Mesenchymal stem cell (in vitro differentiated cells and primary cell): ENCODE results near the gene CCL4.

Source experiments
- DNase-seq: peaks from one replicate; pipeline ENCODE4 v3.0.0-alpha.2; 2013
- H2AFZ ChIP-seq: one replicate; pipeline ENCODE4 v1.6.1; 2013; ENCODE audit warnings: low read depth, mild to moderate bottlenecking, control low read depth, inconsistent platforms, low read length, moderate library complexity
- H2AK5ac ChIP-seq: 2 replicates; pipeline ENCODE4 v1.6.1; 2013; ENCODE audit warnings: low read length, moderate library complexity, mild to moderate bottlenecking, inconsistent platforms; ENCODE audit not compliant: severe bottlenecking
- H2BK120ac ChIP-seq: one replicate; pipeline ENCODE4 v1.6.1; 2013; ENCODE audit warnings: low read depth, mild to moderate bottlenecking, inconsistent platforms, low read length, moderate library complexity
- H2BK12ac ChIP-seq, 2 experiments: one replicate each; pipeline ENCODE4 v1.6.1; 2013; ENCODE audit warnings: inconsistent platforms in 2 of 2, low read length in 2 of 2, mild to moderate bottlenecking in 2 of 2, moderate library complexity in 2 of 2, control low read depth in 1 of 2
- H2BK15ac ChIP-seq: one replicate; pipeline ENCODE4 v1.6.1; 2013; ENCODE audit warnings: mild to moderate bottlenecking, low read depth, inconsistent platforms; ENCODE audit not compliant: poor library complexity, severe bottlenecking
- H2BK5ac ChIP-seq: 2 replicates; pipeline ENCODE4 v1.6.1; 2013; ENCODE audit warnings: low read depth, mild to moderate bottlenecking, low read length, control low read depth, inconsistent platforms; ENCODE audit not compliant: poor library complexity, severe bottlenecking
- H3K14ac ChIP-seq, 2 experiments: one replicate each; pipeline ENCODE4 v1.6.1; 2013; ENCODE audit warnings: inconsistent platforms in 2 of 2, low read length in 2 of 2, control low read depth in 1 of 2, mild to moderate bottlenecking in 1 of 2, moderate library complexity in 1 of 2
- H3K18ac ChIP-seq, 2 experiments: one replicate each; pipeline ENCODE4 v1.6.1; 2013; ENCODE audit warnings: inconsistent platforms in 2 of 2, low read length in 2 of 2, control low read depth in 1 of 2, low read depth in 1 of 2, mild to moderate bottlenecking in 1 of 2
- H3K23ac ChIP-seq, 2 experiments: one replicate each; pipeline ENCODE4 v1.6.1; 2013; ENCODE audit warnings: inconsistent platforms in 2 of 2, low read length in 2 of 2, mild to moderate bottlenecking in 2 of 2, moderate library complexity in 2 of 2, control low read depth in 1 of 2
- H3K27ac ChIP-seq: 2 replicates; pipeline ENCODE4 v1.5.1; 2013; ENCODE audit warnings: mild to moderate bottlenecking, moderate library complexity, low read length, control low read depth, inconsistent platforms; ENCODE audit not compliant: poor library complexity, severe bottlenecking
- H3K27me3 ChIP-seq, 2 experiments: 2 replicates each; pipeline versions ENCODE4 v1.6.1 to v1.7.0; 2013; ENCODE audit warnings: low read length in 2 of 2, mild to moderate bottlenecking in 2 of 2, moderate library complexity in 2 of 2, control low read depth in 1 of 2, inconsistent platforms in 1 of 2; ENCODE audit not compliant: control insufficient read depth in 1 of 2, insufficient read depth in 1 of 2
- H3K36me3 ChIP-seq, 2 experiments: 2 replicates each; pipeline versions ENCODE4 v1.6.1 to v1.7.0; 2013; ENCODE audit warnings: low read length in 2 of 2, control low read depth in 1 of 2, inconsistent platforms in 1 of 2, low read depth in 1 of 2, mild to moderate bottlenecking in 1 of 2; ENCODE audit not compliant: insufficient read depth in 2 of 2, control insufficient read depth in 1 of 2
- H3K4ac ChIP-seq, 2 experiments: one replicate each; pipeline ENCODE4 v1.6.1; 2013; ENCODE audit warnings: inconsistent platforms in 2 of 2, low read length in 2 of 2, mild to moderate bottlenecking in 2 of 2, moderate library complexity in 2 of 2, control low read depth in 1 of 2, low read depth in 1 of 2
- H3K4me1 ChIP-seq: 2 replicates; pipeline ENCODE4 v1.6.1; 2013; ENCODE audit warnings: low read depth, low read length, control low read depth; ENCODE audit not compliant: control insufficient read depth, insufficient read depth
- H3K4me2 ChIP-seq: 2 replicates; pipeline ENCODE4 v1.6.1; 2013; ENCODE audit warnings: low read length, mild to moderate bottlenecking, inconsistent platforms; ENCODE audit not compliant: poor library complexity, severe bottlenecking
- H3K4me3 ChIP-seq, 2 experiments: 2 replicates each; pipeline versions ENCODE4 v1.5.1 to v1.7.0; 2013; ENCODE audit warnings: low read length in 2 of 2, mild to moderate bottlenecking in 2 of 2, control low read depth in 1 of 2, low read depth in 1 of 2; ENCODE audit not compliant: insufficient read depth in 1 of 2
- H3K79me1 ChIP-seq: replicated peaks from 2 replicates; pipeline ENCODE4 v1.6.1; 2013; ENCODE audit warnings: mild to moderate bottlenecking, control low read depth, low read length, inconsistent platforms; ENCODE audit not compliant: poor library complexity, severe bottlenecking
- H3K9ac ChIP-seq: 2 replicates; pipeline ENCODE4 v1.7.0; 2013; ENCODE audit warnings: mild to moderate bottlenecking, low read length, moderate library complexity
- H3K9me3 ChIP-seq: 2 replicates; pipeline ENCODE4 v1.7.0; 2013; ENCODE audit warnings: mild to moderate bottlenecking, low read length; ENCODE audit not compliant: control insufficient read depth
- H4K8ac ChIP-seq: one replicate; pipeline ENCODE4 v1.6.1; 2013; ENCODE audit warnings: inconsistent platforms, mild to moderate bottlenecking, low read length, moderate library complexity
- H4K91ac ChIP-seq: one replicate; pipeline ENCODE4 v1.6.1; 2013; ENCODE audit warnings: mild to moderate bottlenecking, low read length, inconsistent platforms
- whole genome bisulfite sequencing: methylation state at CpG from one replicate; pipeline ENCODE4 v1.1.7; 2013; ENCODE audit warnings: mixed read lengths; 5-methylcytosine and 5-hydroxymethylcytosine counted together

CCL4 gene

DNA sequence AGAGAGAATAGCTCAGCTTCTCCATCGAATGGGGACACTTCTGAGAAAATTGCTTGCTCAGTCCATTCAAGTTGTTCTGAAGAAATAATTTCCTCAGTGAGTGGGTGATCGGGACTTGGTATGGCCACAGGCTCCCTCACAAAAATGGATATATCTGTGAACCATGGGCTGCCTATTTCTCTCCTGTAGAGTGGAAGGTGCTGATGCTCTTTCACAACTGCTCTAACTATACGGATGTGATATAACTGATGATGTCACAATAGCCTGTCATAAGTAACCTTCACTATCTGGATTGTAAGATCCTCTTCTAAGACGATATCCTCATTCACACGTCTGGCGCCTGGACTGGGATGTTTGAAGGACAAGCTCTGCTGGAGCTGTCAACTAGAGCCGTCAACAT lies 44.2 kb upstream of the CCL4 start:
- Histone ChIP-seq H3K27ac (no peak overlapping the region), H3K9ac (no peak overlapping the region), H3K9me3 (peaks cover 3% of the 10 kb centered on the region), H3K36me3 (no peaks in the 10 kb centered on the region), H2BK120ac (no peak overlapping the region), H3K4me1 (no peaks in the 10 kb centered on the region), H4K91ac (no peak overlapping the region), H4K8ac (no peak overlapping the region), H2BK15ac (no peak overlapping the region), H3K18ac (no peak overlapping the region), H3K4ac (no peak overlapping the region), H2BK5ac (no peak overlapping the region), H3K14ac (no peak overlapping the region), H3K23ac (no peak overlapping the region), H3K27me3 (peaks cover 0 to 2% of the 10 kb centered on the region in 2 experiments), H3K4me2 (no peak overlapping the region), H2BK12ac (no peak overlapping the region), H2AK5ac (no peak overlapping the region), H3K79me1 (no peaks in the 10 kb centered on the region), H2AFZ (no peak overlapping the region), H3K4me3 (no peak overlapping the region)
- whole genome bisulfite sequencing = 89% methylated on average over 7 of the region's 7 CpGs
- DNase-seq = no peak

- H3K9me3 ChIP-seq = peaks cover 3% of the 10 kb centered on the region
- H3K4me2 ChIP-seq = no peak overlapping the region
- H3K23ac ChIP-seq = no peak overlapping the region
- no peak overlapping the region for H3K9ac ChIP-seq
- no peak overlapping the region for H2BK12ac ChIP-seq
- H2AK5ac ChIP-seq = no peak overlapping the region
- no peak overlapping the region for H3K27ac ChIP-seq
- no peak overlapping the region for H2BK15ac ChIP-seq
- no peak overlapping the region for H4K8ac ChIP-seq
- WGBS = 75% methylated on average over 2 of the region's 2 CpGs
- no peak overlapping the region for H4K91ac ChIP-seq
- H3K18ac ChIP-seq = no peak overlapping the region
- H3K27me3 ChIP-seq = peaks cover 0 to 2% of the 10 kb centered on the region in 2 experiments
- H3K4ac ChIP-seq = no peak overlapping the region
- H3K36me3 ChIP-seq = no peaks in the 10 kb centered on the region
- DNase-seq = no peak
- H3K14ac ChIP-seq = no peak overlapping the region
- no peak overlapping the region for H3K4me3 ChIP-seq
- H3K4me1 ChIP-seq = no peaks in the 10 kb centered on the region
- H2BK120ac ChIP-seq = no peak overlapping the region
- no peaks in the 10 kb centered on the region for H3K79me1 ChIP-seq
- H2BK5ac ChIP-seq = no peak overlapping the region
- H2AFZ ChIP-seq = no peak overlapping the region
Measured at GRCh38 chr17:36060816-36061215, 42.8 kb upstream of the CCL4 start.

- 48% methylated on average over 4 of the region's 5 CpGs for WGBS
- Histone ChIP-seq H3K18ac (no peak within 1 kb of the TSS), H2AK5ac (no peak within 1 kb of the TSS), H2BK5ac (no peak within 1 kb of the TSS), H2BK12ac (no peak within 1 kb of the TSS), H3K36me3 (no peaks in the 10 kb centered on the region), H4K91ac (no peak within 1 kb of the TSS), H3K79me1 (no peaks in the 10 kb centered on the region), H3K4me3 (no peak within 1 kb of the TSS), H3K4me2 (no peak within 1 kb of the TSS), H3K4ac (no peak within 1 kb of the TSS), H3K27ac (no peak within 1 kb of the TSS), H3K14ac (no peak within 1 kb of the TSS), H2BK15ac (no peak within 1 kb of the TSS), H3K4me1 (no peaks in the 10 kb centered on the region), H2BK120ac (no peak within 1 kb of the TSS), H3K23ac (no peak within 1 kb of the TSS), H3K9ac (no peak within 1 kb of the TSS), H3K9me3 (peaks cover 3% of the 10 kb centered on the region), H4K8ac (no peak within 1 kb of the TSS), H2AFZ (no peak within 1 kb of the TSS), H3K27me3 (peaks cover 5% of the 10 kb centered on the region in 2 experiments)
- DNase-seq = no peak
Measured at GRCh38 chr17:36063786-36064541, 39.7 kb upstream of the CCL4 start, which contains the start of gene CCL18. TSS of gene CCL18 (plus strand) at chr17:36064272. CDS start at chr17:36064343, 71 bp downstream.

DNA sequence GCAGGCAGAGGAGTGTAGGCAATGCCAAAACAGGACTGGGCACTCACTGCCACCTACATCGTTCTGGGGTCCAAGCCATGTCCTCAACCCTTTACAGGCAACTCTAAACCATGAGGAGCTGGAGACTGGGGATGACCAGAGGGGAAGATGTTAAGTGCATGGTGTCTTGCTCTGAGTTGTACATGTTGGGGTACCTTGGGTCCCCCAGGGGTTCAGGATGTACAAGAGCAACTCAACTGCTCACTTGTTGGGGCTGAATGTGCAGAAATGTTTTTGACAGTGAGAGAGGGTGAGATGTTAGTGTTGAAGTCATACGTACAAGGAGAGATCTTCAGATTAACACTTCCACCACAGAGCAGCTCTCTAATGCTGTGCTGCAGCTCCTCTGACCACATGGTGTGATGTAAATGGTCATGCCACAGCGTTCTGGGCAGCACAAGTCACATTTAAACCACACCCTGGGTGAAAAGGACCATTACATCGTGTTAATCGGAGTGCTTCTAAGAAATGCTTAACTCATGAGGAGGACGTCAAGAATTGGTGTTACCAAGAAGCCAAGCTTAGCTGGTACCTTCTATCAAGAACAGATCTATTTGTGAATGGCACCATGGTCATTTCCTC lies 37.2 kb upstream of the CCL4 start:
- no peak overlapping the region for H2BK15ac ChIP-seq
- no peaks in the 10 kb centered on the region for H3K79me1 ChIP-seq
- H3K4me2 ChIP-seq = no peak overlapping the region
- no peak overlapping the region for H3K9ac ChIP-seq
- H3K36me3 ChIP-seq = no peaks in the 10 kb centered on the region
- H3K4me3 ChIP-seq = no peak overlapping the region
- no peak overlapping the region for H3K14ac ChIP-seq
- no peak overlapping the region for H4K8ac ChIP-seq
- H2AFZ ChIP-seq = no peak overlapping the region
- no peak overlapping the region for H2BK120ac ChIP-seq
- no peak overlapping the region for H2BK12ac ChIP-seq
- H3K9me3 ChIP-seq = no peaks in the 10 kb centered on the region
- peak overlapping the region; percentile 30 for H4K91ac ChIP-seq
- DNase-seq = no peak
- no peak overlapping the region for H3K18ac ChIP-seq
- H3K23ac ChIP-seq = no peak overlapping the region
- no peak overlapping the region for H3K27ac ChIP-seq
- no peak overlapping the region for H2AK5ac ChIP-seq
- no peak overlapping the region for H3K4ac ChIP-seq
- peaks cover 13 to 14% of the 10 kb centered on the region in 2 experiments for H3K27me3 ChIP-seq
- no peaks in the 10 kb centered on the region for H3K4me1 ChIP-seq
- 75% methylated on average over 6 of the region's 6 CpGs for WGBS
- H2BK5ac ChIP-seq = no peak overlapping the region
